Osteoblast (primary cell): ENCODE data around the gene PDIA4. TPM values are rescaled to one million over a fixed set of nuclear protein-coding genes. Genes with fewer than 3 reads are reported as not detected.

Experiments used
- DNase-seq: peaks from one replicate; pipeline ENCODE4 v3.0.0; 2011; ENCODE audit warnings: low spot score, mixed read lengths; ENCODE audit not compliant: insufficient read length; ENCODE audit errors: missing footprints
- H2AFZ ChIP-seq: 2 replicates; pipeline ENCODE4 v1.6.0; 2011; ENCODE audit warnings: mild to moderate bottlenecking, low read length
- H3K27ac ChIP-seq: 2 replicates; pipeline ENCODE4 v1.5.1; 2011; ENCODE audit warnings: mild to moderate bottlenecking, low read depth, low read length, moderate library complexity
- H3K27me3 ChIP-seq: 2 replicates; pipeline ENCODE4 v1.6.0; 2012; ENCODE audit warnings: mild to moderate bottlenecking, control low read depth, inconsistent platforms, low read length, moderate library complexity; ENCODE audit not compliant: insufficient read depth
- H3K36me3 ChIP-seq: 2 replicates; pipeline ENCODE4 v1.5.1; 2011; ENCODE audit warnings: mild to moderate bottlenecking, low read length, control low read depth, moderate library complexity; ENCODE audit not compliant: insufficient read depth
- H3K4me1 ChIP-seq: 2 replicates; pipeline ENCODE4 v1.5.1; 2011; ENCODE audit warnings: mild to moderate bottlenecking, low read length, control low read depth, moderate library complexity; ENCODE audit not compliant: insufficient read depth
- H3K4me2 ChIP-seq: 2 replicates; pipeline ENCODE4 v1.6.0; 2011; ENCODE audit warnings: mild to moderate bottlenecking, low read length; ENCODE audit not compliant: insufficient read depth
- H3K4me3 ChIP-seq: fragments of 200-600 bp; sonication (generic); 3 replicates; pipeline ENCODE4 v1.5.1; 2012; ENCODE audit warnings: mild to moderate bottlenecking, low read length, inconsistent platforms; ENCODE audit not compliant: insufficient read depth
- H3K79me2 ChIP-seq: 2 replicates; pipeline ENCODE4 v1.6.0; 2012; ENCODE audit warnings: mild to moderate bottlenecking, low read length, control low read depth, inconsistent platforms; ENCODE audit not compliant: insufficient read depth
- H3K9me3 ChIP-seq: 2 replicates; pipeline ENCODE4 v1.5.1; 2011; ENCODE audit warnings: low read depth, low read length, control low read depth
- H4K20me1 ChIP-seq: 2 replicates; pipeline ENCODE4 v1.6.0; 2012; ENCODE audit warnings: mild to moderate bottlenecking, low read length, control low read depth; ENCODE audit not compliant: insufficient read depth
- total RNA-seq: library from RNA; depleted of rRNA; stranded (reverse); fragments of >200 nt; gene quantifications from 2 replicates; pipeline ENCODE4 v1.2.3, GENCODE V29; 2012
- TF ChIP-seq, protein P1 (sequence below): IDR thresholded peaks from 2 replicates; pipeline ENCODE4 v1.5.1; 2011; ENCODE audit warnings: mild to moderate bottlenecking, low read depth, low read length, moderate library complexity; ENCODE audit errors: extremely low read depth

Gene PDIA4
- total RNA-seq, 1 donor: 220 TPM

DNA sequence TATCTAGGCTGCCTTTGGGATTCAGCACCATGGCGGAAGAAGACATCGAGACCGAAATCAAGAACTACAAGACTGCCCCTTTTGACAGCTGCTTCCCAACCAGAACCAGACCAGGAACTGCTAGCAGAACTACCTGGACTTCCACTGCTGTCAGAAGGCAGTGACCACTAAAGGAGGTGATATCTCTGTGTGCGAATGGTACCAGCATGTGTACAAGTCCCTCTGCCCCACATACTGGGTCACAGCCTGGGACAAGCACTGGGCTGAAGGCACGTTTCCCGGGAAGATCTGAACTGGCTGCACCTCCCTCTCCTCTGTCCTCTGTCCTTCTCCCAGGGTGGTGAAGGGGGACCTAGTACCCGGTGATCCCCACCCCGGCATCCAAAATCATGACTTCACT, 25.6 kb upstream of the PDIA4 start:
- H3K4me2 ChIP-seq: no peak overlapping the region
- no peaks in the 10 kb centered on the region for H3K9me3 ChIP-seq
- TF ChIP-seq, protein P1, sequence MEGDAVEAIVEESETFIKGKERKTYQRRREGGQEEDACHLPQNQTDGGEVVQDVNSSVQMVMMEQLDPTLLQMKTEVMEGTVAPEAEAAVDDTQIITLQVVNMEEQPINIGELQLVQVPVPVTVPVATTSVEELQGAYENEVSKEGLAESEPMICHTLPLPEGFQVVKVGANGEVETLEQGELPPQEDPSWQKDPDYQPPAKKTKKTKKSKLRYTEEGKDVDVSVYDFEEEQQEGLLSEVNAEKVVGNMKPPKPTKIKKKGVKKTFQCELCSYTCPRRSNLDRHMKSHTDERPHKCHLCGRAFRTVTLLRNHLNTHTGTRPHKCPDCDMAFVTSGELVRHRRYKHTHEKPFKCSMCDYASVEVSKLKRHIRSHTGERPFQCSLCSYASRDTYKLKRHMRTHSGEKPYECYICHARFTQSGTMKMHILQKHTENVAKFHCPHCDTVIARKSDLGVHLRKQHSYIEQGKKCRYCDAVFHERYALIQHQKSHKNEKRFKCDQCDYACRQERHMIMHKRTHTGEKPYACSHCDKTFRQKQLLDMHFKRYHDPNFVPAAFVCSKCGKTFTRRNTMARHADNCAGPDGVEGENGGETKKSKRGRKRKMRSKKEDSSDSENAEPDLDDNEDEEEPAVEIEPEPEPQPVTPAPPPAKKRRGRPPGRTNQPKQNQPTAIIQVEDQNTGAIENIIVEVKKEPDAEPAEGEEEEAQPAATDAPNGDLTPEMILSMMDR: no peak
- no peaks in the 10 kb centered on the region for H3K79me2 ChIP-seq
- no peaks in the 10 kb centered on the region for H3K36me3 ChIP-seq
- no peak for DNase-seq
- no peaks in the 10 kb centered on the region for H3K27me3 ChIP-seq
- H4K20me1 ChIP-seq: no peaks in the 10 kb centered on the region
- no peak overlapping the region for H3K27ac ChIP-seq
- no peak overlapping the region for H3K4me3 ChIP-seq
- no peaks in the 10 kb centered on the region for H3K4me1 ChIP-seq
- H2AFZ ChIP-seq: no peak overlapping the region

DNA sequence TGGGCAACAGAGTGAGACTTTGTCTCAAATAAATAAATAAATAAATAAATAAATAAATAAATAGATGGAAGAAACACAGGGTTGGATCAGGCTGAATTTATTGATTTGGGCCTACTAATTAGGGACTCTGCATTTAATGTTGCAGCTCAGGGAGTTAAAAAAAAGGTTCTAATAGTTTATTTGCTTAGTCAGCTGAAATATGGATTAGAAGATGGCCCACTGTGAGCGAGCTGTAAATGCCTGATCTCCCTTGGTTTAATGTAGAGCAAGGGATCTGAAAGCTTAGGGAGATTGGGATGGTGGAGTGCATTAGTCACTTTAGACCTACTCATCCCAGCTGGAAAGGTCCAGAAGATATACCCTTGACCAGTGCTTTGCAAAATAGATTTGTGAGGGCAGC, 25.1 kb upstream of the PDIA4 start:
- no peaks in the 10 kb centered on the region for H4K20me1 ChIP-seq
- H3K79me2 ChIP-seq: no peaks in the 10 kb centered on the region
- DNase-seq: no peak
- H3K9me3 ChIP-seq: no peaks in the 10 kb centered on the region
- no peak overlapping the region for H3K4me2 ChIP-seq
- H3K36me3 ChIP-seq: no peaks in the 10 kb centered on the region
- H3K4me3 ChIP-seq: no peak overlapping the region
- no peak overlapping the region for H2AFZ ChIP-seq
- TF ChIP-seq, protein P1: no peak
- no peak overlapping the region for H3K27ac ChIP-seq
- H3K4me1 ChIP-seq: no peaks in the 10 kb centered on the region
- no peaks in the 10 kb centered on the region for H3K27me3 ChIP-seq

DNA sequence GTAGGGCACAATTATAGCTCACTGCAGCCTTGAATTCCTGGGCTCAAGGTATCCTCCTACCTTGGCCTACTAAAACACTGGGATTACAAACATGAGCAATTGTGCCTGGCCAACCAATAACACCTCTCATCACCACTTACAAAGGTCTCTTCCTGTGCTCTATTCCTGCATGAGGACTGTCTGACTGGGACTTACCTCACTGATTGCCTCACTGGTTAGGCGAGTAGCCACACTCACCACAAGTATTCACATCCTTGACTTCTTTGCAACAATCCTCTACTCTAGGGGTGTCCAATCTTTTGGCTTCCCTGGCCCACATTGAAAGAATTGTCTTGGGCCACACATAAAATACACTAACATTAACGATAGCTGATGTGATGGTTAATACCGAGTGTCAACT, 22.6 kb upstream of the PDIA4 start:
- TF ChIP-seq, protein P1: no peak
- H3K9me3 ChIP-seq: no peaks in the 10 kb centered on the region
- H3K4me3 ChIP-seq: no peak overlapping the region
- H3K79me2 ChIP-seq: no peaks in the 10 kb centered on the region
- no peak for DNase-seq
- no peak overlapping the region for H2AFZ ChIP-seq
- no peaks in the 10 kb centered on the region for H4K20me1 ChIP-seq
- H3K4me2 ChIP-seq: no peak overlapping the region
- no peak overlapping the region for H3K27ac ChIP-seq
- H3K36me3 ChIP-seq: no peaks in the 10 kb centered on the region
- H3K27me3 ChIP-seq: no peaks in the 10 kb centered on the region
- no peaks in the 10 kb centered on the region for H3K4me1 ChIP-seq

DNA sequence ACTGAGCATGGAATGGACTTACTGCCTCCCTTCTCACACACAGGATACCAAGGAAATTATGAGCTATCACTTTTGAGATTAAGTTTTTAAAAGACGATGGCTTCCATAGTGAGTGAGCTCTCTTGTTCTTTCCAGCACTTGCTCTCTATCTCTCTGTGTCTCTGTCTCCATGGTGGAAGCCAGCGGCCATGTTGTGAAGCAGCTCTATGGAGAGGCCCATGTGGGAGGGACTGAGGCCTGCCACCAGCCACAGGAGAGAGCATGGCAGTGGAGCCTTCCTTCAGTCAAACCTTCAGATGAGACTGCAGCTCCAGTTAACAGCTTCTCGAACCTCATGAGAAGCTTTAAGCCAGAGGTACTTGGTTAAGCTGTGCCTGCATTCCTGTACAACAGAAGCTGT, 20.5 kb upstream of the PDIA4 start:
- TF ChIP-seq, protein P1: no peak
- DNase-seq: peak; percentile 62
- Histone ChIP-seq H3K27ac (no peak overlapping the region), H3K4me1 (no peaks in the 10 kb centered on the region), H4K20me1 (no peaks in the 10 kb centered on the region), H3K4me3 (no peak overlapping the region), H3K36me3 (no peaks in the 10 kb centered on the region), H2AFZ (no peak overlapping the region), H3K4me2 (no peak overlapping the region), H3K27me3 (no peaks in the 10 kb centered on the region), H3K9me3 (no peaks in the 10 kb centered on the region), H3K79me2 (no peaks in the 10 kb centered on the region)
